ENCODE results near the gene EFHD2.
"Not testable (repeated sequence)": the region's sequence is repeated elsewhere in the genome, so short reads cannot be mapped to it uniquely, and the experiment has no call there.

The EFHD2 gene

DNA sequence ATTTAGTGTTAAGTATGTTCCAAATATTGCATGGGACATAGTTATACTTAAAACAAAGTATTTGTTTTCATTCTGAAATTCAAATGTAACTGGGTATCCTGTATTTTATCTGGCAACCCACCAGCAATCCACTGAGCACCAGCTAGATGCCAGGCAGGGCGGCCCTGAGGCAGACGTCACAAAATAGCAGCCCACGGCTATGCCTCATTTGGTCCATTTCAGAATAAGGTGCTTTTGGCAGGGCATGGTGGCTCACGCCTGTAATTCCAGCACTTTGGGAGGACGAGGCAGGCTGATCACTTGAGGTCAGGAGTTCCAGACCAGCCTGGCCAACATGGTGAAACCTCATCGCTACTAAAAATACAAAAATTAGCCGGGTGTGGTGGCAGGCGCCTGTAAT is 19.9 kb upstream of the EFHD2 start:
- FAIRE-seq = not testable (repeated sequence)

DNA sequence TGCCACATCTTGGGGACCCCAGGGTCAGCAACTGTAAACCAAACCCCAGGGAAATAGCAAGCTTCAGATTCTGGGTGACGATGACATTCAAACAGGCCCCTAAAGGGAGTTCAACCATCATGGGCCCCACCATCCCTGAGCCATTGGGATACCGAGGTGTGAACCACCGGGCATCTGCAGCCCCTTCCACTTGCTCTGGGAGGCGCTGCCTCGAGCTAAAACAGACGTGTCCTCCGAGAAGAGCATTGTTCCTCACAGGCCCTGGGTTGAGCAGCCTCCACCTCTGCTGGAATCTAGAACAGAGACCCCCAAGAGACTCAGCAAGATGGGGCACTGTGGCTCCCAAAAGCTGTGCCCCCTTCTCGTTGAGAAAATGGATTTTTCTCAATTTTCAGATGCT is 19.0 kb upstream of the EFHD2 start:
- no peak for FAIRE-seq

DNA sequence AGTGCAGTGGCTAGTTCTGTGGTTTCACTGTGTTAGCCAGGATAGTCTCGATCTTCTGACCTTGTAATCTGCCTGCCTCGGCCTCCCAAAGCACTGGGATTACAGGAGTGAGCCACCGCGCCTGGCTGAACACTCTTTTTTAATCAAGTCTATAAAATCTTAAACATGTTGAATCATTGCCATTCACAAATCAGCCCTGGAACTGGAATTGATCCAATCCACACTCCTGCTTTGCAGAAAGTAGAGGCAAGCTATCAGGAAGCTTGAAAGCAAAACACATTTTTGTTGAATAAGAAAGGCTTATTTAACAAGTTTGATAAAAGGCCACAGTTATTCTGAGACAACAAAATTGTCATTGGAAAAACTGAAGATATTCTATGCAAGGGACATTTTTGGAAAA is 18.3 kb upstream of the EFHD2 start:
- FAIRE-seq = no peak

DNA sequence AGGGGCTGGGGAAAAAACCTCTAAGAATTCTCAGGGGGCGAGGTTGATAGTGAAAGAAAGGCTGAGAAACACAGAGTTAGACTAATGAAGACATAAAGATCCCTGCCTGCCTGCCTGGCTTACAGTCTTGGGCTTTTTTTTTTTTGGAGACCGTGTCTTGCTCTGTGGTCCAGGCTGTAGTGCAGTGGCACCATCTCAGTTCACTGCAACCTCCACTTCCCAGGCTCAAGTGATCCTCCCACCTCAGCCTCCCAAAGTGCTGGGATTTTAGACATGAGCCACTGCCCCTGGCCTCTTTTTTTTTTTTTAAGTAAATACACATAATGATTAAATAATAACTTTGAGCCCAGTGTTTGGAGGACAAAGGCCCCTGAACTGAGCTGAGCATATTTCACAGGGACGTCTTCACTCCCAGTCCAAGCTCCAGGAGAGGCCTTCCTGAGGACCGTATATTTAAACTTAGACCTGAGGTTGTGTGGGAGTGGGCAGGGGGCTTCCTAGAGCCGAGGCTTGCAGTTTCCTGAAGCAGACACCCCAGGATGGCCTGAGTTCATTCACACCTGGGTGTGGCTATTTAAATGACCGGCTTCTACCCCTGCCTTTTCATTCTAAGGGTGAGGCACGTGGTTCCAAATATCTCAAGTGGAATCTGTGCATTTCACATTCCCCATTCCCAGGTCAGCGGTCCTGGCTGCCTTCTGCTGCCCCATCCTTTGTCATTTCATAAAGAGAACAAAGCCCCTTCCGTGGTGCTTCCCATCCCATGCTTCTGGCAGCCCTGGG is 16.0 kb upstream of the EFHD2 start:
- no peak for FAIRE-seq

DNA sequence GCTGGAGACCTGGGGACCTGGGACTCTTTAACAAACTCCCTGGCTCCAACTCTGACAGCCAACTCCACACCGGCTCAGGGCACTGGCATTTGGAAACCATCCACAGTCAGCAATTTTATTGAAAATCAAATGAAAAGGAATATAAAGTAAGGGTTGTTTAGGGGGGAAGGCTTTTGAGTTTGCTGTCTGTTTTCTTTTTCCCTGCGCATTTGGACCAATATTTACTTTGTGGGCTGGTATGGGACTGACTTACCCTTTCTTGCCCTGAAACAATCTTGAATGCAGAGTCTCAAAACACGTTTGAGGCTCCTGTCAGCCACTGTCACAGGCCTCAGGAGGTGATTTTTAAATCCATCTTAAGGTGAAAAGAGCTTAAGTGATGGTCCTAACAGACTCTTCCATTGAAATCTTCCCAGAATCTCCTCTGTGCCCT is 15.4 kb upstream of the EFHD2 start:
- no peak for FAIRE-seq

DNA sequence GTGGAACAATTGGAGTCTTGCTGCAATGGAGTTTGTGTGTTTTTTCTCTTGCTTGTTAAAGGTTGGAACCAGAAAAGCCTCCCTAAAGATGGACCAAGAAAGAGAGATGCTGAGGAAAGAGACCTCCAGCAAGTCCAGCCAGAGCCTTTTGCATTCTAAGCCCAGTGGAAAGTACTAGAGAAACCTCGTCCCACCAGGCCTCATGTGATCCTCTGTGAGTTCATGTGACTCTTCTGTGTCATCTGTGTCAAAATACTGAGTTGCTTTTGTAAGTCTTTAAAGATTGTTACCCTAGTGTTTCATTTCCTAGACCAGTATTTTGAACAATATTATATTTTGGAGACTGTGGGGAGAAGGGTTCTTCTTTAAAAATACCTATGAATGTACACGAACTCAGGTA is 12.5 kb upstream of the EFHD2 start:
- no peak for FAIRE-seq

DNA sequence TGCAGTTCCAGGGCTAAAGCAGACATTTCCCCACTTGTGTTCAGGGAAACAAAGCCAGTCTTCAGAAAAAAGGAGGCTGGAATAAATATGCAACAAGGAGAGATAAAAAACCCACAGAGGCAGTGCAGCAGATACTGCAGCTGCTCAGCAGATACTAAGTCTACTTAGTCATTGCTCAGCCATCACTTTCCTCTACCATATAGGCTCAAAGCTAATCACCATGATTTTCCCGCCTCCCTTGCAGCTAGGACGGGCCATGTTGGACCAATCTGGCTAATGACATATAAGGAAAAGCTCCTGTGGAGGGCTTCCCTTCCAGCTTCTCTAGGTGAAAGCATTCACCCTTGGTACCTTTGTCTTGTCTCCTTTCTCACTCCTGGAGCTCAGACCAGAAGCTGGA is 10.0 kb upstream of the EFHD2 start:
- FAIRE-seq = no peak

DNA sequence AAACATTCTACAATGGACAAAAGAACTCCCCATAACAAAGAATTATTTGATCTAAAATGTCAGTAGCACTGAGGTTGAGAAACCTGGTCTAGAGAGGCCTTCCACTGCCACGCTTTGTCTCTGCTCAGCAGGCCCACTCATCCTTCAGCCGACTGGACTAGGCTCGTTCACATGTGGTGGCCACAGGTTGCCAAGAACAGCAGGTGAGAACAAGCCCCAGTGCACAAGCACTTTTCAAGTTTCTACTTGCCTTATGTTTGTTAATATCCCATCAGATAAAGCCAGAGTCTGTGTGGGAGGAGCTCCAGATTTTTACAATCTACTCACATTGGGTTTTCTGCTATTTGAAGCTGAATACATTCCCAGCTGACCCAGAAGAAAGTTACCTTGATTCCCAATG is 9.1 kb upstream of the EFHD2 start:
- FAIRE-seq = no peak

DNA sequence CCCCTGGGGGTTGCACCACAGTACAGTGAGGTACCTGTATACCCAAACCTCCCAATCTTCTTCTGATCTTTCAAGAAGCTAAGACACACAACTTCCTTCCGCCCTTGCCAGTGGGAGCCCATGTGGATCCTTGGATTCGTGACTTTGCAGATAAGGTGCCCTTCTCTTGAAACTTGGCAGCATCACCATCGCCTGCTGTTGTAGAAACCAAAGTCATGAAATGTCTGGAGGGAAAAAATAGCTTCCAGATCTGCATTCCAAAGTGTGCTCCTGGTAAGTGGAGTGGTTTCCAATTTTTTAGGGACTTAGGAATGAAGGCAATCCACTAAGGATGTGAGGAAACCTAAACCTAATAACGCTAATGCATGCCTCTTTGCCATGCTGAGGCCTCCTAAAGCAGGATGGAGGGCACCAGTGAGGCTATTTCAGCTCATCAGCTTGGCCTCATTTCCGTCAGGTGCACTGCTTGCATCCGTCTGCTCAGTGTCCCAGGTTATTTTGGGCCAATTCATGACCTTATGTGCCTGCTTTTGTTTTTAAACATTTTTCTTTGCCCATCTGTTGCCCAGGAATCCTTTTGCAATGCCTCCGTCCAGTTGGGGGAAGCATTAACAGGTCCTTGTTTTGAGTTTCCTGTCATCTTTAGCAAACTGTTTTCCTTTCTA is 8.2 kb upstream of the EFHD2 start:
- no peak for FAIRE-seq

DNA sequence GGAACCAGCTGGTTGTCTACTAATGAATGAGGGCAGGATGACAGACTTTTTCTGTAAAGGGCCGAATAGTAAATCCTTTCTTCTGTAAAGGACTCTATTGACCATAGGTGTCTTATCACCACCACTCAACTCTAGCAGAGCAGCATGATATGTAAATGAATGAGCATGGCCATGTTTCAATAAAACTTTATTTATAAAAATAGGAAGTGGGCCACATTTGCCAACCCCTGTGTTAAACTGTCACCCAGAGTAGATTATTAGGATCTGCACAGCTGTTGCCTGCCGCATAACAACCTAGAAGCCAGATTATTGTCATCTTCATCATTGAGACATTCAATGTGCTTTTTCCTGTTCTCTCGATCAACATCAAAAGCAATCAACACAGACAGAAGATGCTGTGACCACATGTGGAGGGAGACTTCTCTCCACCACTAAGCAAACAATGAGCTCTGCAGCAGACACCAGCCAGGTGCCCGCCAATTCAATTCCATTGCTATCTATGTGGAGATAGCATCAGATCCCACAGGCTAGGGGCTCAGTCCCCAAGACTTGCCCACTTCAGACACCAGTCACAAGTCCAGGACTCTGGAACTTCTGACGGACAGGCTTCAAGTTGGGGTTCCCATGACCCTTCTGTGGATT is 6.8 kb upstream of the EFHD2 start:
- no peak for FAIRE-seq

DNA sequence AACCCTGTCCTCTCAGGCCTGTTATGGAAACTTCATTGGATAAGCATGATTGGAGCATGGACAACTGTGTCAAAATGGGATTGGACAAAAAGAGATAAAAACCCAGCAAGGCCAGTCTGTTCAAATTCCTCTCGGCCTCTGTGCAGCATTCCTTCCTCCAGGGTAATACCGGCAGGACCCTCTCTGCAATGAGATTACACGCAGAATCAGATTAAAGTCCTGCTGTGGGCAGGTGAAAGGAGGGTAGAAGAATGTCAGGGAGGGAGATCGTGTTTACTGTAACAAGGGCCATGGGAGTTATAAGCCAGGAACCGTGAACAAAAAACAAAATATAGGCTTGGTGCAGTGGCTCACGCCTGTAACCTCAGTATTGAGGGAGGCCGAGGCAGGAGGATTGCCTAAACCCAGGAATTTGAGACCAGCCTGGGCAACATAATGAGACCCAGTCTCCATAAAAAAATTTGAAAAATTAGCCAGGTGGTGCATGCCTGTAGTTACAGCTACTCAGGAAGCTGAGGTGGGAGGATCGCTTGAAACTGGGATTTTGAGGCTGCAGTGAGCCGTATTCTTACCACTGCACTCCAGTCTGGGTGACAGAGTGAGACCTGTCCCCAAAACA is 5.6 kb upstream of the EFHD2 start:
- no peak for FAIRE-seq

DNA sequence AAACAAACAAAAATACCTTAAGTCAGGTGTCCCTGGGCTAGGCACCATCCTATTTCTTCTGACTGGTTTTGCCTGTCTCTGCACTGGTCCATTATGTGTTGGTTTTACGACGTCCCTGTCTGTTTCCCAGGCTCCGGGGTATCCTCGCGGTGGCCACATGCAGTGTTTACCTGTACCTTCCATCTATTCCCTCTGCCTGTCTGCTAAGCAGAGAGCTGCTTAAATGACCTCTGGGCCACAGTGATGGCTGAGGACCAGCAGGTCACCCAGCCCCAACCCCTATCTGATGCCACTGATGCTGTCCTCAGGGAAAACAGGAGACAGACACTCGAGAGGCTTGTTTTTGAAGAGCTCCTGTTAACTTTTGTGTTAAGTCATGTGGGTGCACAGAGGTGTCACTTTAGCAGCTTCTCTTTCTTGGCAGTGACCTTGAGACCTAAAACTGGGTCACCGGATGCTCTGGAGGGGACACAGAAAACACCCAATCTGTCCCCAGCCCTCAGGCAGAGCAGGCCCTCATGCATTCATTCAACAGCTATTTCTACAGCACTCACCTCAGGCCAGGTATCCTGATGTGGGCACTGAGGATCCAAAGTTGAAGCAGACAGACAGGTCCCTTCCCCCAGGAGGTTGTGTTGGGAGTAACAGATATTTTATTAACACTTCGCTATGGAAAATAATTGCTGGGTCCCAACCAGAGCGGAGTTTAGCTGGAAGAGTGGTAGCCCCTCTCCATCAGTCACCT is 4.4 kb upstream of the EFHD2 start:
- FAIRE-seq = no peak

DNA sequence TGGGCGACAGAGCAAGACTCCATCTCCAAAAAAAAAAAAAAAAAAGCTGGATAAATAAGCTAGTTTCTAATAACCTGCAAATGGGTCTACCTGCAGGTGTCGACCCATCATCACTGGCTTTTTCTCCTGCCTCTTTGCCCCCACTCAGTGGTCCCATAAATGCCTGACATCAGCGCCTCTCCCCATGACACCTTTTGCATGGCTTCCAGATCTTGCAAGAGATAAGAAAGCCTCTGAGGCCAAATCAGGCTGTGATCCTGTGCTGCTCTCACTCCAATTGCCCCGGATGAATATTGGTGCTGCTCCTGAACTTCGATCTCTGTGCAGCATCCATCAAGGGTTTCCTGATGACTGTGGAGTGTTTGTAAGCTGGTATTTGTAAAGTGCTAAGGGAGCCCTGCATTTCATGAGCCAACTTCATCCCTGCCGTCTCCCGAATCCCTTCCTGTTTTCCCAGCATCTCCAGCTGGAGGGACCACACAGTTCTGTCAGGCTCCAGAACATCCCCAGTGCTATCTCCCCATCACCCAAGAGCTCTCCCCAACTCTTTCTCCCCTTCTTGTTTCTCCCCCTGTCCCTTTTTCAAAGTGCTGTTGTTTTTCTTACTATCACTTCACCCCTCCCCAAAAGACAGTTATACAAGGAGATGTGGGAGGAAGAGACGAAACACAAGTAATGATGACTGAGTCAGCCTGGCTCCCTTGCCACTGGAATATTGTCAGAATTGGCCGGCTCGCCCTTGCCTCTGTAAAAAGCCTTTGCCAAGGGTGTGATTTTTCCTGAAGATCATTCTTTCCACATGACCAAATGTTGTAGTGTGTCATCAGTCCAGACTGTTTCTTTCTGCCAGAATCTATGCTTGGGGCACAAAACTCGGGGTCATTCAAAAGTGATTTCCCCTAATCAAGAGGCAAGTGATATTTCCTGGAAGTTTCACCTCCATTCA is 2.8 kb upstream of the EFHD2 start:
- no peak for FAIRE-seq

DNA sequence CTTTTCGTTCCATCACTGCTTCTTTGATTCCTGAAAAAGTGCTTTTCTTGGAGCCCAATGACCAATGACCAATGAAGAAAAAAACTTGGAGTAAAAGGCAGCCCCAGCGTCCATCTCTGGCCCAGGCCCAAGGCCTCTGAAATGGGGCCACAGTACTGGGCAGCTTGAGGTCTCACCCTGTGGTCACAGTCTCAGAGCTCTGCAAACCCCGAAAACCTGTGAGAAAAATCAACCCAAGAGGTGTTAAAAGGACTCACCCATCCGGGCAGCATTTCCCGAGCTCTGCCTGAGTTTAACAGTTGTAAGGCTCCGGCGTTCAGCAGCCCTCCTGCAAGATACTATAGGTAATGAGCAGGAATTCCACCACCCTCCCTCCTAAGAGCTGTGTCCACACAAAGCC is 2.1 kb upstream of the EFHD2 start:
- no peak for FAIRE-seq

DNA sequence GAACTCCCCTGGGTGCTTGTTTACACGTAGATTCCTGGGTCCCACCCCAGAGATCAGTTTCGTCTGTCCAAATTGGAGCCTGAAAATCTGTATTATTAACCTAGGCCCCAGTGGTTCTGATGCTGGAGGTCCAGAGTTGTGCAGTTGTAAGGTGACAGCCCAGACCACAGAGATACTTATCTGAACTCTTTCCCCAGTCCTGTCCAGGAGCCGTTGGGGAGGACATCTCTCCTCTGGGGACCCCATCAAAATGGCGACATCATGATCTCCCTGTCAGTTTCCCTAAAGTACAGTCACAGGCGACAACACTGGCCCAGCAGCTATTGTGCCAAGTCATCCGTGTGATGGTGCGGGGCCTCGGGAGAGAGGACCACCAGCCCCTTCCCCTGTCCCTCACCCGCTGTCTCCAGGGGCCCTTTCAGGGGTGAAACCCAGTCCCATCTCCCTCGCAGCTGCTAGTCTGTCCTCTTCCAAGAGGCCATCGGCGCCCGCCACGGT is 749 bp upstream of the EFHD2 start:
- FAIRE-seq = no peak

DNA sequence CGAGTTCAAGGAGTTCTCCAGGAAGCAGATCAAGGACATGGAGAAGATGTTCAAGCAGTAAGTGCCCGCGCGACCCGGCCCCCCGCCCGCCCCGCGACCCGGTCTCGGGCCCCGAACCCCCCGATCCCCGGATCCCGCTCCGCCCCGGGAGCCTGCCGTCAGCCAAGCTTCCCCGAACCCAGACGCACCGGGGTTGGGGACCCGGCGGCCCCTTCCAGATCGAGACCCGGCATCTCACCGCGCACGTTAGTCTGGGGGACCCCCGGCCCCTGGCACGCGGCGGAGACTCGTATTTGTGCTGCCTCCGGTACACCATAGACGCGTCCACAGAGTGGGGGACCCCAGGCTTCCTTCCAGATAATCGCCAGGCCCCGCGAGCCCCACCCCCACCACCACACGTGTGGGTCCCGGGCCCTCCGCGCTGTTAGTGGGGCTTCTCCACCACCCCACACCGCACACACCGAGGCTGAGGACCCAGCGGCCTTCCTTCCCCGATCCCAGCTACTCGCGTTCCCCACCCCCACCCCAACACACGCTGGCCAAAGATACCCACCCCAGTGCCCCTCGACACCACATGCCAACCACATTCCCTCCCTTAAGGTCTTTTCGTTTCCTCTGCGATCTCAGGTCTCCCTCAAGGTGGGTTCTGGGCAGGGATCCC is 665 bp downstream of the EFHD2 start:
- no peak for FAIRE-seq

DNA sequence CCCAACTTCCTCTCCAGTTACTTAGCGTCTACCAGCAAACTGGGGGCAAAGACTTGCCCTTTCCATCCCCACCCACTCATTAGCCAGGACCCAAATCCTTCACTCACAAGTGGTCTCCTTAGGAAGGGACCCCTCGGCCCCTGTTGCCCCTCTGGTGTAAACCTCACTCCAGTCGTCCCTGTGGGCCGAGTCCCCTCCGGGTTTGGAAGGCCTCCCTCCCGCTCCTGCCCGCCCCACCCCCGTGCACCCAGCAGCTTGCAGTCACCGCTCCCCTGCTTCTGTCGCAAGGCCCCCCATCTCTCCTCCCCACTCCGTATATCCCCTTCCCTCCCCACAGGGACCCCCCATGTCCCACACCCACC is 1.2 kb downstream of the EFHD2 start:
- FAIRE-seq = no peak

DNA sequence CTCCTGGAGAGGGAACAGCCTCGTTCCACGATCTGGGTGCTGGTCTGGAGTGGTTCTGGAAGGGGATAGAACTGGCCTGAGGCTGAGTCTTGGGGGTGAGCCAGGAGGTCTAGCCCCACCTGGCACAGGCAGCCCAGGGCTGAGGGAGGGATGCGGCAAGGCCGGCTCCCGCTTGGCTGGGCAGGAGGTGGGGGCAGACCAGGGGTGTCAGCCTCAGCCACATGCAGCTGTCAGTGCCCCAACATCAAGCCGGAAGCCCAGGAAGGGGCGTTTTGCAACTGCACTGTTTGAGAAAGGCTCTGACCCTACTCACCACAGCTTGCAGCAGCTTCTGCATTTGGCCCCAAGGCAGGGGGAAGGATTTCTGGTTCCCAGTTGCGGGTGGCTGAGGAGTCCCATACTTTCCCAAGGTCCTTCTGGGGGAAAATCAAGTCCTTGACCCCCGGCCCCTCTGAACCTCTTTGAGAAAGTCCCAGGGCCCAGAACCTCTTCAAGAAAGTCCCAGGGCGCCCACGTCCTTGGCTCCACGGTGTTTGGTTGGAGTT is 2.0 kb downstream of the EFHD2 start:
- no peak for FAIRE-seq

DNA sequence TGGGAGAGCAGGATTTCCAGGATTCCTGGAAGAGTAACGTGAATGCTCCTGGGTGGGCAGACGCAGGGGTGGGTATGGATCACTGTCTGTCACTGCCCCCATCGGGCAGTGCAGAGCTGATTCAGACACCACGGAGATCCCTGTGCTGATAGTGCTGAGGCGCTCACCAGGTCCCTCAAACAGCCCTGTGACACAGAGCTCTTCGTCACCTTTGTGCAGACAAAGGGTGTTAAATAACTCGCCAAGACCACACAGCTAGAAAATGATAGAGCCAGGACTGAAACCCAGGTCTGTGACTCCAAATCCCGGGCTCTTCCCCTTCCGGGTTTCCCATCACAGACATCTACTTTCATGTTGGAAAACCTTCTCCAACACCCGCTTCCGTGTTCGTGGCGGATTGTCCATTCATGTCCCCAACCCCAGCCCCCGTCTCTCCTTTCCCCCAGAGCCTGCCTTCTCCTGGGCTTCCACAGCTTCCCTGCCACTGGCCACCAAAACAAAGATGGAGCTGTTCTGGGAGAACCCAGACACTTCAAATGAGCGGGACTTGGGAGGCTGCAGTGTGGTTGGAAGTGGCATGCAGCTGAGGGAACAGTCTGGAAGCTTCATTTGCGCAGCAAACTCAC is 2.6 kb downstream of the EFHD2 start:
- no peak for FAIRE-seq

DNA sequence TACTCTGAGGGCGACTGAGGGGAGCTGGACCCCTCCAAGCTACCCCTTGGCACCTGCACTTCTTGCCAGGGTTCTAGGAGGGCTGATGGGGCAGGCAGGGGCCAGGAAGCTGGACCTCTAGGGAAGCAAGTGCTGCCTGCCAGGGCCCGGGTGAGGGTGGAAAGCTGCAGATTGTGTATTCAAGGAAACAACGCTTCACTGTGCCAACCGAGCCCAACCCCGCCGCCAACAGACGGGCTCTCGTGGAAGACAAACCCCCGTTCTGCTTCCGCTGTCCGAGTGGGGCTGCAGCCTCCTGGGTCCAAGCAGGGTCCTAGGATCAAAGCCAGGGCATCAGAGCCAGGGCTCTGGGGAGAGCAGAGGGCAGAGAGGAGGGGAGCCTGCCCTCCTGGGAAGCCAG is 3.2 kb downstream of the EFHD2 start:
- FAIRE-seq = no peak
